Measurements from ENCODE around the gene A1BG.

- TF ChIP-seq POLR2AphosphoS5 (IDR thresholded peaks at IDR 0.05) (no peak), POLR2A (IDR thresholded peaks at IDR 0.05) (no peak)
Observed at GRCh38 chr19:58397533-58398037, 44.3 kb upstream of the A1BG start.

All from suprapubic skin (tissue), 4 donors.